MCF 10A (cell line): ENCODE results near the gene DIP2C. TPM values are rescaled to one million over a fixed set of nuclear protein-coding genes. Genes with fewer than 3 reads are reported as not detected.
"Not testable (repeated sequence)": the region's sequence is repeated elsewhere in the genome, so short reads cannot be mapped to it uniquely, and the experiment has no call there.

ENCODE experiments used
- BruUV-seq: library from RNA; stranded (reverse); fragments of 400-500 nt; replicated peaks from 2 replicates; lab custom pipeline; 2021; lab: Mats Ljungman, UMichigan
- CTCF ChIA-PET: fragments of 300-600 bp; sonication (Branson Sonifier 250); formaldehyde crosslinking; extraction: SDS; loops from one replicate; lab custom pipeline; 2021; ENCODE audit warnings: antibody characterized with exemption, inconsistent platforms; lab: Yijun Ruan, JAX
- POLR2A ChIA-PET: fragments of 300-600, 350-650 bp; sonication (Branson Sonifier 250); formaldehyde crosslinking; extraction: SDS; loops from one replicate; lab custom pipeline; 2020; ENCODE audit warnings: antibody characterized with exemption, inconsistent platforms; lab: Yijun Ruan, JAX
- DNase-seq: peaks from one replicate; pipeline ENCODE4 v3.0.0-alpha.2; 2018; ENCODE audit not compliant: unreplicated experiment
- H3K27ac Mint-ChIP-seq: one replicate; pipeline ENCODE4 v1.8.0; 2022; ENCODE audit warnings: mild to moderate bottlenecking, low read depth, mixed read lengths; ENCODE audit not compliant: unreplicated experiment
- H3K27me3 Mint-ChIP-seq: one replicate; pipeline ENCODE4 v1.8.0; 2022; ENCODE audit warnings: mixed read lengths; ENCODE audit not compliant: insufficient read depth, unreplicated experiment
- H3K36me3 Mint-ChIP-seq: one replicate; pipeline ENCODE4 v1.8.0; 2022; ENCODE audit warnings: mild to moderate bottlenecking, moderate library complexity, mixed read lengths; ENCODE audit not compliant: insufficient read depth, unreplicated experiment
- H3K4me1 Mint-ChIP-seq: one replicate; pipeline ENCODE4 v1.8.0; 2022; ENCODE audit warnings: mixed read lengths; ENCODE audit not compliant: insufficient read depth, unreplicated experiment
- H3K4me3 Mint-ChIP-seq: one replicate; pipeline ENCODE4 v1.8.0; 2022; ENCODE audit warnings: mild to moderate bottlenecking, moderate library complexity, mixed read lengths; ENCODE audit not compliant: unreplicated experiment
- H3K9me3 Mint-ChIP-seq: one replicate; pipeline ENCODE4 v1.8.0; 2022; ENCODE audit warnings: mixed read lengths; ENCODE audit not compliant: unreplicated experiment
- CTCF ChIP-seq: fragments of 200-600 bp; IDR thresholded peaks from one replicate; pipeline ENCODE4 v1.8.0; 2022; ENCODE audit warnings: antibody characterized with exemption, mild to moderate bottlenecking; ENCODE audit not compliant: unreplicated experiment
- intact Hi-C: fragments of 100-400 bp; cut with micrococcal nuclease; formaldehyde crosslinking; loops from 2 replicates; pipeline ENCODE4 v1.14.1; 2022
- total RNA-seq: library from RNA; stranded (reverse); gene quantifications from 2 replicates; pipeline ENCODE4 v1.2.3, GENCODE V29; 2022

DIP2C gene
- total RNA-seq, 1 experiment from 2014 or later = 0.37 TPM

- intact Hi-C loops = no loop called here
- H3K27me3 Mint-ChIP-seq = peaks cover 33% of the 10 kb centered on the region
- H3K27ac Mint-ChIP-seq = no peak overlapping the region
- no TSS peak for BruUV-seq
- no peak for DNase-seq
- no peak for TF ChIP-seq CTCF
- H3K4me3 Mint-ChIP-seq = no peak overlapping the region
- H3K4me1 Mint-ChIP-seq = no peaks in the 10 kb centered on the region
- POLR2A ChIA-PET = no interaction called here
- H3K9me3 Mint-ChIP-seq = no peaks in the 10 kb centered on the region
- H3K36me3 Mint-ChIP-seq = peaks cover 7% of the 10 kb centered on the region
- CTCF ChIA-PET = no interaction called here
These were observed 103.3 kb downstream of the DIP2C start for GRCh38 chr10:586151-586550.

GRCh38 chr10:585502-585901 is 104.0 kb downstream of the DIP2C start:
- Mint-ChIP-seq H3K36me3 (peaks cover 7% of the 10 kb centered on the region), H3K4me1 (peaks cover 6% of the 10 kb centered on the region), H3K27ac (no peak overlapping the region), H3K4me3 (no peak overlapping the region), H3K9me3 (no peaks in the 10 kb centered on the region), H3K27me3 (peaks cover 26% of the 10 kb centered on the region)
- TF ChIP-seq CTCF = no peak
- ChIA-PET CTCF (interaction anchor here (0.7 kb wide), 1 partner anchor 146 kb away, joined by 3 read pairs; no protein-coding TSS in a partner anchor), POLR2A (no interaction called here)
- BruUV-seq = no TSS peak
- intact Hi-C loops = no loop called here
- DNase-seq = peak; percentile 3

GRCh38 chr10:584497-585290 is 104.8 kb downstream of the DIP2C start:
- H3K36me3 Mint-ChIP-seq, H3K27ac Mint-ChIP-seq, intact Hi-C loops, DNase-seq, H3K4me1 Mint-ChIP-seq, H3K4me3 Mint-ChIP-seq, BruUV-seq, H3K9me3 Mint-ChIP-seq: not testable (repeated sequence)
- ChIA-PET POLR2A (interaction anchor here (0.7 kb wide), 1 partner anchor 588 kb away, joined by 4 read pairs; no protein-coding TSS in a partner anchor), CTCF (interaction anchor here (0.7 kb wide), 1 partner anchor 145 kb away, joined by 3 read pairs; no protein-coding TSS in a partner anchor)
- peaks cover 18% of the 10 kb centered on the region for H3K27me3 Mint-ChIP-seq

- no peak overlapping the region for H3K4me3 Mint-ChIP-seq
- no peaks in the 10 kb centered on the region for H3K9me3 Mint-ChIP-seq
- TF ChIP-seq CTCF = no peak
- BruUV-seq = no TSS peak
- ChIA-PET CTCF (no interaction called here), POLR2A (no interaction called here)
- peaks cover 7% of the 10 kb centered on the region for H3K36me3 Mint-ChIP-seq
- intact Hi-C loops = no loop called here
- no peak overlapping the region for H3K27ac Mint-ChIP-seq
- H3K4me1 Mint-ChIP-seq = peaks cover 7% of the 10 kb centered on the region
- peaks cover 14% of the 10 kb centered on the region for H3K27me3 Mint-ChIP-seq
- no peak for DNase-seq
These were observed 106.0 kb downstream of the DIP2C start for GRCh38 chr10:583433-583832.
